IMR-90 (cell line): Measurements from ENCODE around the gene CTIF.

Experiments used
- BHLHE40 ChIP-seq: fragments of 150-350 bp; IDR thresholded peaks from 2 replicates; pipeline ENCODE4 v1.6.1; 2016; ENCODE audit warnings: mild to moderate bottlenecking, low read depth, low read length
- CEBPB ChIP-seq: IDR thresholded peaks from 2 replicates; pipeline ENCODE4 v1.6.1; 2012; ENCODE audit warnings: low read depth, low read length, improper control_type of control experiment
- ELK1 ChIP-seq: fragments of 150-350 bp; IDR thresholded peaks from 2 replicates; pipeline ENCODE4 v1.6.1; 2016; ENCODE audit warnings: low read depth, mild to moderate bottlenecking, low read length, moderate library complexity, borderline replicate concordance
- MAZ ChIP-seq: IDR thresholded peaks from 2 replicates; pipeline ENCODE4 v1.6.1; 2012; ENCODE audit warnings: low read depth, mild to moderate bottlenecking, low read length, improper control_type of control experiment, moderate library complexity, borderline replicate concordance
- POLR2A ChIP-seq: IDR thresholded peaks from 2 replicates; pipeline ENCODE4 v1.6.1; 2012; ENCODE audit warnings: mild to moderate bottlenecking, low read depth, low read length
- RAD21 ChIP-seq: IDR thresholded peaks from 2 replicates; pipeline ENCODE4 v1.6.1; 2012; ENCODE audit warnings: low read length, improper control_type of control experiment
- RCOR1 ChIP-seq: IDR thresholded peaks from 2 replicates; pipeline ENCODE4 v1.6.1; 2012; ENCODE audit warnings: mild to moderate bottlenecking, low read length, improper control_type of control experiment; ENCODE audit not compliant: insufficient replicate concordance
- SMC3 ChIP-seq: fragments of 150-350 bp; IDR thresholded peaks from 2 replicates; pipeline ENCODE4 v1.6.1; 2016; ENCODE audit warnings: low read depth, mild to moderate bottlenecking, antibody characterized with exemption, low read length, moderate library complexity
- TF ChIP-seq, protein P1 (sequence below): conservative IDR thresholded peaks from 2 replicates; pipeline ENCODE4 v1.5.1; 2012; ENCODE audit warnings: mild to moderate bottlenecking, low read depth, low read length, improper control_type of control experiment
- TF ChIP-seq, protein P2 (sequence below): fragments of 150-350 bp; IDR thresholded peaks from 2 replicates; pipeline ENCODE4 v1.6.1; 2017; ENCODE audit warnings: mild to moderate bottlenecking, antibody characterized with exemption, low read length, low read depth

DNA sequence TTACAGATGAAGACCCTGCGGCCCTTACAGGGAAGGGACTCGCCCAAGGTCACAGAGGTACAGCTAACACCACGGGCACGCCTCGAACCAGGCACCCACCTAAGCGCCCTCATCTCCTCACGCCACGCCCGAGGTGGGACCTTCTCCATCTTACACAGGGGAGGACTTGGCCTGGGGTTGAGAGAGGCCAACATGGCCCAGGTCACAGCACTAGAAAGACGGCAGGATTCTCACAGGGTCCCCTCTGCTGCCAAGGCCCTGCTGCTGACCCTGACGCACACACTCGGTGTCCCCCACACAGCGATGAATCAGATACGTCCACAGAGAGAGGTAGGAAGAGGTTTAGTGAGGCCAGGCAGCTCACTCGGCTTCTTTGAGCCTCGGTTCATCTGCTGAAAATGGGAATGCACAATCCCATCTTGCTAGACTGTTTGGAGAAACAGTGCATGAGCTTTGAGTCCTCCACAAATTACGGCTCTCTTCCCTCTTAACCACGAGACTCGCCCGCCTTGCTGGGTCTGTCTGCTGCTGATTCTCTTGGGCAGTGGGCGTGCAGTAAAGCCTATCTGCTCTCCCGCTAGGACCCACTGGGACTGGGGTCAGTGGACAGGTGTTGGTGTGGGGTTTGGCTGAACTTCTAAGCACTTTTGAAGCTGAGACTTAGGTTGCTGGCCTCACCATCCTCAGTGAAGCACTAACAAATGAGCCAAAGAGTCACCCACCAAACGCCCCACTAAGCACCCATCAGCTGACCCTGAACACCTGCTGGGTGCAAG is 332.7 kb downstream of the CTIF start:
- TF ChIP-seq RAD21 (no peak), BHLHE40 (no peak), POLR2A (no peak), ELK1 (no peak), MAZ (no peak), RCOR1 (no peak), CEBPB (no peak), SMC3 (no peak)
- TF ChIP-seq, protein P1, sequence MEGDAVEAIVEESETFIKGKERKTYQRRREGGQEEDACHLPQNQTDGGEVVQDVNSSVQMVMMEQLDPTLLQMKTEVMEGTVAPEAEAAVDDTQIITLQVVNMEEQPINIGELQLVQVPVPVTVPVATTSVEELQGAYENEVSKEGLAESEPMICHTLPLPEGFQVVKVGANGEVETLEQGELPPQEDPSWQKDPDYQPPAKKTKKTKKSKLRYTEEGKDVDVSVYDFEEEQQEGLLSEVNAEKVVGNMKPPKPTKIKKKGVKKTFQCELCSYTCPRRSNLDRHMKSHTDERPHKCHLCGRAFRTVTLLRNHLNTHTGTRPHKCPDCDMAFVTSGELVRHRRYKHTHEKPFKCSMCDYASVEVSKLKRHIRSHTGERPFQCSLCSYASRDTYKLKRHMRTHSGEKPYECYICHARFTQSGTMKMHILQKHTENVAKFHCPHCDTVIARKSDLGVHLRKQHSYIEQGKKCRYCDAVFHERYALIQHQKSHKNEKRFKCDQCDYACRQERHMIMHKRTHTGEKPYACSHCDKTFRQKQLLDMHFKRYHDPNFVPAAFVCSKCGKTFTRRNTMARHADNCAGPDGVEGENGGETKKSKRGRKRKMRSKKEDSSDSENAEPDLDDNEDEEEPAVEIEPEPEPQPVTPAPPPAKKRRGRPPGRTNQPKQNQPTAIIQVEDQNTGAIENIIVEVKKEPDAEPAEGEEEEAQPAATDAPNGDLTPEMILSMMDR = no peak
- TF ChIP-seq, protein P2, sequence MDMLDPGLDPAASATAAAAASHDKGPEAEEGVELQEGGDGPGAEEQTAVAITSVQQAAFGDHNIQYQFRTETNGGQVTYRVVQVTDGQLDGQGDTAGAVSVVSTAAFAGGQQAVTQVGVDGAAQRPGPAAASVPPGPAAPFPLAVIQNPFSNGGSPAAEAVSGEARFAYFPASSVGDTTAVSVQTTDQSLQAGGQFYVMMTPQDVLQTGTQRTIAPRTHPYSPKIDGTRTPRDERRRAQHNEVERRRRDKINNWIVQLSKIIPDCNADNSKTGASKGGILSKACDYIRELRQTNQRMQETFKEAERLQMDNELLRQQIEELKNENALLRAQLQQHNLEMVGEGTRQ = no peak
